Neural cell (in vitro differentiated cells): ENCODE measurements around the gene ELFN1.

ENCODE experiments used
- POLR2AphosphoS5 ChIP-seq: IDR thresholded peaks from 2 replicates; pipeline ENCODE4 v1.6.1; 2012
- TAF1 ChIP-seq: IDR thresholded peaks from 2 replicates; pipeline ENCODE4 v1.6.1; 2012; ENCODE audit warnings: low read depth
- TF ChIP-seq, protein P1 (sequence below): fragments of 450-650 bp; IDR thresholded peaks from 2 replicates; pipeline ENCODE4 v1.5.1; 2014; ENCODE audit warnings: antibody characterized with exemption, mild to moderate bottlenecking, moderate library complexity; ENCODE audit not compliant: poor library complexity, severe bottlenecking

GRCh38 chr7:1729773-1730172 is 59.7 kb downstream of the ELFN1 start:
- TF ChIP-seq TAF1 = no peak
- TF ChIP-seq, protein P1, sequence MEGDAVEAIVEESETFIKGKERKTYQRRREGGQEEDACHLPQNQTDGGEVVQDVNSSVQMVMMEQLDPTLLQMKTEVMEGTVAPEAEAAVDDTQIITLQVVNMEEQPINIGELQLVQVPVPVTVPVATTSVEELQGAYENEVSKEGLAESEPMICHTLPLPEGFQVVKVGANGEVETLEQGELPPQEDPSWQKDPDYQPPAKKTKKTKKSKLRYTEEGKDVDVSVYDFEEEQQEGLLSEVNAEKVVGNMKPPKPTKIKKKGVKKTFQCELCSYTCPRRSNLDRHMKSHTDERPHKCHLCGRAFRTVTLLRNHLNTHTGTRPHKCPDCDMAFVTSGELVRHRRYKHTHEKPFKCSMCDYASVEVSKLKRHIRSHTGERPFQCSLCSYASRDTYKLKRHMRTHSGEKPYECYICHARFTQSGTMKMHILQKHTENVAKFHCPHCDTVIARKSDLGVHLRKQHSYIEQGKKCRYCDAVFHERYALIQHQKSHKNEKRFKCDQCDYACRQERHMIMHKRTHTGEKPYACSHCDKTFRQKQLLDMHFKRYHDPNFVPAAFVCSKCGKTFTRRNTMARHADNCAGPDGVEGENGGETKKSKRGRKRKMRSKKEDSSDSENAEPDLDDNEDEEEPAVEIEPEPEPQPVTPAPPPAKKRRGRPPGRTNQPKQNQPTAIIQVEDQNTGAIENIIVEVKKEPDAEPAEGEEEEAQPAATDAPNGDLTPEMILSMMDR = no peak
- no peak for TF ChIP-seq POLR2AphosphoS5
